ENCODE measurements around the gene DCAF8L1.
"Not testable (repeated sequence)": the region's sequence is repeated elsewhere in the genome, so short reads cannot be mapped to it uniquely, and the experiment has no call there.

The DCAF8L1 gene

DNA sequence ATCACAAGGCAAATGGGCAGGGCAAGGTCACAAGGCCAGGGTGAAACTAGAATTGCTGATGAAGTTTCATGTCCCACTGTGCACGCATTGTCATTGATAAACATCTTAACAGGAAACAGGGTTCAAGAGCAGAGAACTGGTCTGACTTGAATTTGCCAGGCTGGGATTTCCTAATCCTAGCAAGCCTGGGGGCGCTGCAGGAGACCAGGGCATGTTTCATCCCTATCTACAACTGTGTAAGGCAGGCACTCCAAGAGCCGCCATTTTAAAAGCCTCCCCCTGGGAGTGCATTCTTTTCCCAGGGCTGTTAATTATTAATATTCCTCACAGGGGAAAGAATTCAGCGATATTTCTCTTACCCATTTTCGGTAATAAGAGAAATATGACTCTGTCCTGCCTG is 15.9 kb downstream of the DCAF8L1 start:
- H3K36me3 Mint-ChIP-seq; H3K27me3 Mint-ChIP-seq; H3K27ac Mint-ChIP-seq; H3K4me1 Mint-ChIP-seq (ENCODE audit: low read depth); H3K9me3 Mint-ChIP-seq (ENCODE audit: low read depth); H3K4me3 Mint-ChIP-seq: not testable (repeated sequence)

DNA sequence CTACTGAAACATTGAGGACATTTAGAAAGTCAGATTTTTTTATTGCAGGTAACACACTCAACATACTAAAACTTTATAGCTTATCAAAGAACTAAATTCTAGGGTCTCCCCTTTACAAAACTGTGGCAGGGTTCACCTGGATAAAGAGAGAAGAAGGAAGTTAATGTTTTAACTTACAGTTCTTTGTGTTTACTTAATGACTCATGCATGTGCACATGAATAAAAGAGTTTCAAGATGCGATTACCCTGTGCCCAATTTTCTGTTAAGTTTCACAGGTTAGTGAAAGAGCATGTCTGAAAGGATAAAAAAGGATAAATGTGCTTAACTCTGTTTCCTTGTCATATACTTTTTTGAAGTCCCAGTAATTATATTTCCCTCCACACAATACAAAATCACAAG is 16.8 kb downstream of the DCAF8L1 start:
- Mint-ChIP-seq H3K9me3 (ENCODE audit: low read depth) (no peaks in the 10 kb centered on the region), H3K36me3 (no peaks in the 10 kb centered on the region), H3K4me3 (no peak overlapping the region), H3K27me3 (no peaks in the 10 kb centered on the region), H3K27ac (no peak overlapping the region), H3K4me1 (ENCODE audit: low read depth) (no peaks in the 10 kb centered on the region)

DNA sequence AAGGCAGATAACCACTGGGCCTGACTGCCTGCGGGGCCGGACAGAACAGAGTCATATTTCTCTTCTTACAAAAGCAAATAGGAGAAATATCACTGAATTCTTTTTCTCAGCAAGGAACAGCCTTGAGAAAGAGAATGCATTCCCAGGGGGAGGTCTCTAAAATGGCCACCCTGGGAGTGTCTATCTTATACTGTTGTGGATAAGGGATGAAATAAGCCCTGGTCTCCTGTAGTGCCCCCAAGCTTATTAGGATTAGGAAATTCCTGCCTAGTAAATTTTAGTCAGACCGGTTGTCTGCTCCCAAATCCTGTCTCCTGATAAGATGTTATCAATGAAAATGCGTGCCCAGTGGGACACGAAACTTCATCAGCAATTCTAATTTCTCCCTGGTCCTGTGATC is 20.8 kb downstream of the DCAF8L1 start:
- H3K4me3 Mint-ChIP-seq; H3K9me3 Mint-ChIP-seq (ENCODE audit: low read depth); H3K27ac Mint-ChIP-seq; H3K4me1 Mint-ChIP-seq (ENCODE audit: low read depth); H3K36me3 Mint-ChIP-seq; H3K27me3 Mint-ChIP-seq: not testable (repeated sequence)

DNA sequence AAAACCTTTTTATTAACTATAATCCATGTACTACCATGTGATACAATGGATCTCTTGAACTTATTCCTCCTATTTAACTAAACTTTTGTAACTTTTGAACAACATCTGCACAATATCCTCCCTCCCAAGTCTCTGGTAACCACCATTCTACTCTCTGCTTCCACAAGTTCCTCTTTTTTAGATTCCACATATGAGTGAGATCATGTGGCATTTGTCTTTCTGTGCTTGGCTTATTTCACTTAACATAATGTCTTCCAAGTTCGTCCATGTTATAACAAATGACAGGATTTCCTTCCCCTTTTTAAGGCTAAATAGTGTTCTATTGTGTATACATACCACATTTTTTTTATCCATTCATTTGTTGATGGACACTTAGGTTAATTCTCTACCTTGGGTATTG is 28.1 kb downstream of the DCAF8L1 start:
- no peaks in the 10 kb centered on the region for H3K4me1 Mint-ChIP-seq (ENCODE audit: low read depth)
- peaks cover 5% of the 10 kb centered on the region for H3K9me3 Mint-ChIP-seq (ENCODE audit: low read depth)
- H3K27ac Mint-ChIP-seq = no peak overlapping the region
- no peak overlapping the region for H3K4me3 Mint-ChIP-seq
- no peaks in the 10 kb centered on the region for H3K36me3 Mint-ChIP-seq
- no peaks in the 10 kb centered on the region for H3K27me3 Mint-ChIP-seq

DNA sequence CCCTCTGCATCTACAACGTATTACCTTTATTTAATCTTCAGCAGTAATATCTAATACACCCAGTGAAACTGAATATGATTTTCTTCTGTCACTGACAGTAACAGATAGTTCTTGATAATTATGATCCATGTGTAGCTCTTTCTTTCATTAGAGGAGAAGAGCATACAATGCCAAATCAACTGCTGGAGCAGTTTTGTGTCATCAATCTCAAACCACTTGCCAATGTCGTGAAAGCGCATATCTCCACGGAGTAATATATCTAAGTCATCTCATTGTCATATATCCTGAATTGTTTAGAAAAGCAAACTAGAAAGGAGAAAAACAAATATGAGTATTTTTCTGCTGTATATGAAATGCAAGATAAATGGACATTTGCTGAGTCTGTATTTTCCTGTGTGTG is 47.9 kb downstream of the DCAF8L1 start:
- H3K4me1 Mint-ChIP-seq (ENCODE audit: low read depth) = no peaks in the 10 kb centered on the region
- no peaks in the 10 kb centered on the region for H3K36me3 Mint-ChIP-seq
- no peak overlapping the region for H3K27ac Mint-ChIP-seq
- no peaks in the 10 kb centered on the region for H3K27me3 Mint-ChIP-seq
- peaks cover 6% of the 10 kb centered on the region for H3K9me3 Mint-ChIP-seq (ENCODE audit: low read depth)
- no peak overlapping the region for H3K4me3 Mint-ChIP-seq

All from activated naive CD8-positive, alpha-beta T cell (primary cell).